Liver (tissue), 9 donors: ENCODE results near the gene KMT2B. TPM values are rescaled to one million over a fixed set of nuclear protein-coding genes. Genes with fewer than 3 reads are reported as not detected.
A peak's percentile ranks its signal among the peaks of the same experiment; 100 is the strongest.

Experiments
- DNase-seq: peaks from one replicate; pipeline ENCODE4 v3.0.0-alpha.2; 2017; ENCODE audit warnings: low spot score
- H3K27ac ChIP-seq, 2 donors: one replicate each; pipeline ENCODE4 v1.7.0; 2013; ENCODE audit warnings: inconsistent platforms in 2 of 2, low read length in 2 of 2, control low read depth in 1 of 2, low read depth in 1 of 2, mild to moderate bottlenecking in 1 of 2
- H3K27me3 ChIP-seq, 4 donors: one replicate each; pipeline versions ENCODE4 v1.6.1 to v1.7.0; 2013; ENCODE audit warnings: low read length in 3 of 4, inconsistent platforms in 1 of 4, mild to moderate bottlenecking in 1 of 4, moderate library complexity in 1 of 4; ENCODE audit not compliant: control insufficient read depth in 4 of 4, insufficient read depth in 4 of 4
- H3K36me3 ChIP-seq, 4 donors: one replicate each; pipeline versions ENCODE4 v1.6.1 to v1.7.0; 2013; ENCODE audit warnings: low read length in 3 of 4, mild to moderate bottlenecking in 3 of 4, low read depth in 1 of 4, moderate library complexity in 1 of 4; ENCODE audit not compliant: control insufficient read depth in 4 of 4, insufficient read depth in 3 of 4
- H3K4me1 ChIP-seq, 4 donors: one replicate each; pipeline versions ENCODE4 v1.6.1 to v1.7.0; 2013; ENCODE audit warnings: low read length in 3 of 4, mild to moderate bottlenecking in 3 of 4, moderate library complexity in 1 of 4; ENCODE audit not compliant: control insufficient read depth in 4 of 4, insufficient read depth in 4 of 4
- H3K4me3 ChIP-seq, 3 donors: one replicate each; pipeline versions ENCODE4 v1.6.1 to v1.7.0; 2013; ENCODE audit warnings: low read length in 3 of 3, control low read depth in 1 of 3, low read depth in 1 of 3, mild to moderate bottlenecking in 1 of 3
- H3K9ac ChIP-seq, 2 donors: one replicate each; pipeline ENCODE4 v1.7.0; 2013; ENCODE audit warnings: low read length in 2 of 2, mild to moderate bottlenecking in 2 of 2, moderate library complexity in 2 of 2, control low read depth in 1 of 2, low read depth in 1 of 2
- H3K9me3 ChIP-seq, 4 donors: one replicate each; pipeline versions ENCODE4 v1.6.1 to v1.7.0; 2013; ENCODE audit warnings: low read length in 3 of 4; ENCODE audit not compliant: control insufficient read depth in 4 of 4
- EGR1 ChIP-seq, 2 donors: IDR thresholded peaks; 2 replicates each; pipeline ENCODE4 v1.6.1; 2016 to 2018; ENCODE audit warnings: antibody characterized with exemption in 2 of 2, low read depth in 2 of 2
- FOXA1 ChIP-seq: IDR thresholded peaks from 2 replicates; pipeline ENCODE4 v1.6.1; 2016; ENCODE audit warnings: antibody characterized with exemption
- FOXA2 ChIP-seq: IDR thresholded peaks from 2 replicates; pipeline ENCODE4 v1.6.1; 2016; ENCODE audit warnings: antibody characterized with exemption
- GABPA ChIP-seq, 2 donors: IDR thresholded peaks in 1 of 2; conservative IDR thresholded peaks in 1 of 2; 2 replicates each; pipeline ENCODE4 v1.6.1; 2016; ENCODE audit warnings: antibody characterized with exemption in 2 of 2, mild to moderate bottlenecking in 1 of 2, moderate library complexity in 1 of 2
- HNF4A ChIP-seq, 2 donors: conservative IDR thresholded peaks; 2 replicates each; pipeline ENCODE4 v1.6.1; 2016; ENCODE audit warnings: antibody characterized with exemption in 2 of 2, mild to moderate bottlenecking in 2 of 2
- HNF4G ChIP-seq: IDR thresholded peaks from 2 replicates; pipeline ENCODE4 v1.6.1; 2016; ENCODE audit warnings: antibody characterized with exemption
- JUND ChIP-seq, 2 donors: IDR thresholded peaks; 2 replicates each; pipeline ENCODE4 v1.6.1; 2016; ENCODE audit warnings: antibody characterized with exemption in 2 of 2
- MAX ChIP-seq: IDR thresholded peaks from 2 replicates; pipeline ENCODE4 v1.6.1; 2016; ENCODE audit warnings: antibody characterized with exemption
- NR2F2 ChIP-seq: IDR thresholded peaks from 2 replicates; pipeline ENCODE4 v1.6.1; 2016; ENCODE audit warnings: antibody characterized with exemption
- RAD21 ChIP-seq, 2 donors: IDR thresholded peaks; 2 replicates each; pipeline ENCODE4 v1.6.1; 2016; ENCODE audit warnings: antibody characterized with exemption in 2 of 2, mild to moderate bottlenecking in 2 of 2
- REST ChIP-seq: IDR thresholded peaks from 2 replicates; pipeline ENCODE4 v1.6.1; 2016; ENCODE audit warnings: antibody characterized with exemption, mild to moderate bottlenecking
- RXRA ChIP-seq, 2 donors: IDR thresholded peaks; 2 replicates each; pipeline ENCODE4 v1.6.1; 2017 to 2018; ENCODE audit warnings: antibody characterized with exemption in 2 of 2, mild to moderate bottlenecking in 1 of 2
- SP1 ChIP-seq: IDR thresholded peaks from 2 replicates; pipeline ENCODE4 v1.6.1; 2018; ENCODE audit warnings: antibody characterized with exemption, mild to moderate bottlenecking
- TAF1 ChIP-seq: conservative IDR thresholded peaks from 2 replicates; pipeline ENCODE4 v1.6.1; 2016; ENCODE audit warnings: antibody characterized with exemption, mild to moderate bottlenecking
- YY1 ChIP-seq: IDR thresholded peaks from 2 replicates; pipeline ENCODE4 v1.6.1; 2016; ENCODE audit warnings: antibody characterized with exemption, mild to moderate bottlenecking
- ZBTB33 ChIP-seq: IDR thresholded peaks from 2 replicates; pipeline ENCODE4 v1.6.1; 2016; ENCODE audit warnings: antibody characterized with exemption
- WGBS: extraction: QIAGEN DNeasy Blood & Tissue Kit; methylation state at CpG from one replicate; pipeline ENCODE4 v1.1.7; 2013; 5-methylcytosine and 5-hydroxymethylcytosine counted together
- polyA plus RNA-seq, 2 donors: library from polyadenylated mRNA; stranded (reverse) in 1 of 2; unstranded in 1 of 2; fragments of 200-250 nt in 1 of 2; fragments of >200 nt in 1 of 2; fragmentation: Nextera tagmentation in 1 of 2; extraction: Ambion mirVana in 1 of 2; gene quantifications; one replicate each; pipeline versions ENCODE4 v1.2.1 to v1.2.3, GENCODE V29; 2013 to 2015
- total RNA-seq, 2 donors: library from RNA; depleted of rRNA; stranded (reverse); fragments of >200 nt; gene quantifications; one replicate each; pipeline ENCODE4 v1.2.3, GENCODE V29; 2014
- TF ChIP-seq, protein P1 (sequence below): IDR thresholded peaks from 2 replicates; pipeline ENCODE4 v1.6.1; 2016; ENCODE audit warnings: antibody characterized with exemption
- TF ChIP-seq, protein P2 (sequence below): fragments of 150-350 bp; IDR thresholded peaks from 2 replicates; pipeline ENCODE4 v1.5.1; 2017; ENCODE audit warnings: improper control_type of control experiment, low read depth, low read length; ENCODE audit not compliant: missing input control
- donor health status: healthy.
- donor health status: healthy.
- donor health status: healthy.
- donor health status: healthy.
- donor health status: healthy.

KMT2B gene
- total and polyA plus RNA-seq, 4 donors: 3.7 to 12.1 (median 8.3) TPM

DNA sequence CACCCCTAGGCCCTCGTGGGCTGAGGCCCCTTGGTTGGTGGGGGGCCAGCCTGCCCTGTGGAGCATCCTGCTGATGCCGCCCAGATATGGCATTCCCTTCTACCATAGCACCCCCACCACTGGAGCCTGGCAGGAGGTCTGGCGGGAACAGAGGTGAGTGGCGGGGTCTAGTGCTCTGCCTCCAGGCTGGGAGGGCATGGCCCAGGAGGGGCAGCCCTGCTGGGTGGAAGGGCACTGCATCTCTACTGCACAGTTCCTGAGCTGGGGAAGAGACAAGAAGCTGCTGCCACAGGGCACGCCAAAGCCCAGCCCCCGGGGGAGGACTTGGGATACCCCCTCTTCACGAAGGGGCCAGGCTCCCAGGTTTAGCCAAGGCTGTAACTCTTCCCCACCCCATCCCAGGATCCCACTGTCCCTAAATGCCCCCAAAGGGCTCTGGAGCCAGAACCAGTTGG, 2.4 kb upstream of the KMT2B start (continued):
- TF ChIP-seq NR2F2: no peak
- TF ChIP-seq HNF4G: no peak

DNA sequence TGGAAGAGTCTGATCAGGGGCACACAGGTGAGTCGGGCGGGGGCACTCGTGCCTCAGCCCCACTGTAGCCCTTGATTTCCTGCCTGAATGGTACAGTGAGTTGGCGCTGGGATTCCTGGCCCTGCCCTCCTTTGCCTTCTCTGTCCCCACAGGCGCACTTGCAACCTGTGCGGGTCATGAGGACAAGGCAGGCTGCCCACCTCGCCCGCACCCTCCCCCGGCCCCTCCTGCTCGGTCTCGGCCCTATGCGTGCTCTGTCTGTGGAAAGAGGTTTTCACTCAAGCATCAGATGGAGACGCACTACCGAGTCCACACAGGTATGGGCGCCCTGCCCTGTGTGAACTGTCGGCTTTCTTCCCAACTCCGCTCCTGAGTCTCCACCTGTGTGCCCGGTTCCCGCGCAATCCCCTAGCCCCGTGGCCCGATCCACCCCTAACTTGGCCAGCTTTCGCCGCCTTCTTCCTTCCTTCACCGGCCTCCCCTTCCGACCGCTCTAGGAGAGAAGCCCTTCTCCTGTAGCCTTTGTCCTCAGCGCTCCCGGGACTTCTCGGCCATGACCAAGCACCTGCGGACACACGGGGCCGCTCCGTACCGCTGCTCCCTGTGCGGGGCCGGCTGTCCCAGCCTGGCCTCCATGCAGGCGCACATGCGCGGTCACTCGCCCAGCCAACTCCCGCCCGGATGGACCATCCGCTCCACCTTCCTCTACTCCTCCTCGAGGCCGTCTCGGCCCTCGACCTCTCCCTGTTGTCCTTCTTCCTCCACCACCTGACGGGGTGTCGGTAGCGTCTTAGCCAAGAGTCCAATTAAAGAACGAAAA, 1.6 kb upstream of the KMT2B start:
- TF ChIP-seq YY1: peak; percentile 68
- no peak for TF ChIP-seq EGR1 (IDR thresholded peaks at IDR 0.05; ENCODE audit: low read depth in 2 of 2)
- Histone ChIP-seq H3K36me3 (peaks cover 0 to 5% (median 4%) of the 10 kb centered on the region in 4 donors), H3K27me3 (no peaks in the 10 kb centered on the region), H3K27ac (peak overlapping the region; percentile 75 to 86), H3K4me3 (peak overlapping the region; percentile 65 to 91 (median 90)), H3K9ac (peak overlapping the region in 1 of 2 donors; percentile 84), H3K4me1 (peaks cover 12 to 34% (median 25%) of the 10 kb centered on the region in 4 donors), H3K9me3 (no peaks in the 10 kb centered on the region)
- 5% methylated on average over 52 of the region's 52 CpGs for WGBS
- DNase-seq: no peak

- Histone ChIP-seq H3K27ac (peak overlapping the region; percentile 75 to 86), H3K27me3 (no peaks in the 10 kb centered on the region), H3K9me3 (no peaks in the 10 kb centered on the region), H3K4me1 (peaks cover 12 to 34% (median 25%) of the 10 kb centered on the region in 4 donors), H3K36me3 (peaks cover 4 to 11% (median 9%) of the 10 kb centered on the region in 4 donors), H3K4me3 (peak overlapping the region; percentile 69 to 91 (median 90)), H3K9ac (peak overlapping the region in 1 of 2 donors; percentile 84)
- no peak for TF ChIP-seq HNF4G
- TF ChIP-seq, protein P1, sequence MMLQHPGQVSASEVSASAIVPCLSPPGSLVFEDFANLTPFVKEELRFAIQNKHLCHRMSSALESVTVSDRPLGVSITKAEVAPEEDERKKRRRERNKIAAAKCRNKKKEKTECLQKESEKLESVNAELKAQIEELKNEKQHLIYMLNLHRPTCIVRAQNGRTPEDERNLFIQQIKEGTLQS: no peak
- no peak for TF ChIP-seq FOXA2
- no peak for TF ChIP-seq HNF4A (conservative IDR thresholded peaks at IDR 0.05)
- no peak for TF ChIP-seq GABPA (IDR thresholded peaks at IDR 0.05 in 1 of 2, conservative IDR thresholded peaks at IDR 0.05 in 1 of 2)
- peak; percentile 53 for TF ChIP-seq YY1
- peak; percentile 6 for TF ChIP-seq TAF1
- peak; percentile 89 to 92 for TF ChIP-seq EGR1 (IDR thresholded peaks at IDR 0.05; ENCODE audit: low read depth in 2 of 2)
- no peak for TF ChIP-seq ZBTB33
- TF ChIP-seq MAX: peak; percentile 49
- TF ChIP-seq JUND (IDR thresholded peaks at IDR 0.05): no peak
- peak in 1 of 2 donors; percentile 19 for TF ChIP-seq RXRA (IDR thresholded peaks at IDR 0.05)
- peak; percentile 52 for TF ChIP-seq SP1
- TF ChIP-seq RAD21 (IDR thresholded peaks at IDR 0.05): peak; percentile 80 to 83
- peak; percentile 79 for TF ChIP-seq REST
- TF ChIP-seq NR2F2: peak; percentile 12
- no peak for TF ChIP-seq FOXA1
- TF ChIP-seq, protein P2, sequence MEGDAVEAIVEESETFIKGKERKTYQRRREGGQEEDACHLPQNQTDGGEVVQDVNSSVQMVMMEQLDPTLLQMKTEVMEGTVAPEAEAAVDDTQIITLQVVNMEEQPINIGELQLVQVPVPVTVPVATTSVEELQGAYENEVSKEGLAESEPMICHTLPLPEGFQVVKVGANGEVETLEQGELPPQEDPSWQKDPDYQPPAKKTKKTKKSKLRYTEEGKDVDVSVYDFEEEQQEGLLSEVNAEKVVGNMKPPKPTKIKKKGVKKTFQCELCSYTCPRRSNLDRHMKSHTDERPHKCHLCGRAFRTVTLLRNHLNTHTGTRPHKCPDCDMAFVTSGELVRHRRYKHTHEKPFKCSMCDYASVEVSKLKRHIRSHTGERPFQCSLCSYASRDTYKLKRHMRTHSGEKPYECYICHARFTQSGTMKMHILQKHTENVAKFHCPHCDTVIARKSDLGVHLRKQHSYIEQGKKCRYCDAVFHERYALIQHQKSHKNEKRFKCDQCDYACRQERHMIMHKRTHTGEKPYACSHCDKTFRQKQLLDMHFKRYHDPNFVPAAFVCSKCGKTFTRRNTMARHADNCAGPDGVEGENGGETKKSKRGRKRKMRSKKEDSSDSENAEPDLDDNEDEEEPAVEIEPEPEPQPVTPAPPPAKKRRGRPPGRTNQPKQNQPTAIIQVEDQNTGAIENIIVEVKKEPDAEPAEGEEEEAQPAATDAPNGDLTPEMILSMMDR: peak; percentile 79
- DNase-seq: peak; percentile 87
- under 1% methylated on average over 77 of the region's 77 CpGs for WGBS
These were observed 770 bp upstream of the KMT2B start for GRCh38 chr19:35716801-35717664.
